Femur (tissue), 1 donor: ENCODE results near the gene GPR183.

Source experiments
- DNase-seq: peaks from one replicate; pipeline ENCODE4 v3.0.0-alpha.2; 2017

GPR183 gene

GRCh38 chr13:99339230-99339721 is 32.1 kb upstream of the GPR183 start:
- DNase-seq, result no peak

GRCh38 chr13:99335603-99336002 is 28.4 kb upstream of the GPR183 start:
- DNase-seq, result no peak

- DNase-seq, result no peak
Measured at GRCh38 chr13:99335087-99335486, 27.9 kb upstream of the GPR183 start.

GRCh38 chr13:99334221-99334620 is 27.0 kb upstream of the GPR183 start:
- DNase-seq, result no peak

- no peak for DNase-seq
Measured at GRCh38 chr13:99332456-99332855, 25.3 kb upstream of the GPR183 start.

- DNase-seq, result no peak
Measured at GRCh38 chr13:99331881-99332293, 24.7 kb upstream of the GPR183 start.

GRCh38 chr13:99330942-99331341 is 23.7 kb upstream of the GPR183 start:
- no peak for DNase-seq

GRCh38 chr13:99329477-99329876 is 22.3 kb upstream of the GPR183 start:
- DNase-seq, result no peak

- DNase-seq, result no peak
Measured at GRCh38 chr13:99327761-99328160, 20.6 kb upstream of the GPR183 start.

- DNase-seq, result no peak
Measured at GRCh38 chr13:99327126-99327525, 19.9 kb upstream of the GPR183 start.

GRCh38 chr13:99326012-99326411 is 18.8 kb upstream of the GPR183 start:
- no peak for DNase-seq

GRCh38 chr13:99323488-99323887 is 16.3 kb upstream of the GPR183 start:
- DNase-seq, result no peak

- DNase-seq, result no peak
Measured at GRCh38 chr13:99322297-99323103, 15.3 kb upstream of the GPR183 start.

GRCh38 chr13:99321709-99322108 is 14.5 kb upstream of the GPR183 start:
- no peak for DNase-seq

GRCh38 chr13:99320693-99321481 is 13.7 kb upstream of the GPR183 start:
- DNase-seq, result no peak

GRCh38 chr13:99316657-99317256 is 9.6 kb upstream of the GPR183 start:
- no peak for DNase-seq

GRCh38 chr13:99316224-99316623 is 9.0 kb upstream of the GPR183 start:
- no peak for DNase-seq

GRCh38 chr13:99315186-99315585 is 8.0 kb upstream of the GPR183 start:
- no peak for DNase-seq

- DNase-seq, result no peak
Measured at GRCh38 chr13:99314640-99315176, 7.5 kb upstream of the GPR183 start.

- no peak for DNase-seq
Measured at GRCh38 chr13:99313941-99314340, 6.7 kb upstream of the GPR183 start.

GRCh38 chr13:99313501-99313900 is 6.3 kb upstream of the GPR183 start:
- DNase-seq, result no peak

- DNase-seq, result peak; percentile 60
Measured at GRCh38 chr13:99312493-99312883, 5.3 kb upstream of the GPR183 start.

- DNase-seq, result no peak
Measured at GRCh38 chr13:99311748-99312492, 4.7 kb upstream of the GPR183 start.
